Heart left ventricle (tissue), 16 donors: Measurements from ENCODE around the gene SLC37A2. TPM values are rescaled to one million over a fixed set of nuclear protein-coding genes. Genes with fewer than 3 reads are reported as not detected.
"Not testable (repeated sequence)": the region's sequence is repeated elsewhere in the genome, so short reads cannot be mapped to it uniquely, and the experiment has no call there.

ENCODE experiments used
- ATAC-seq, 4 donors: fragments of 200-7000 bp; cut with Tn5 transposase; one replicate each; pipeline ENCODE4 v1.9.1; 2020 to 2022; ENCODE audit warnings: moderate library complexity in 4 of 4, mild to moderate bottlenecking in 3 of 4, moderate number of reproducible peaks in 1 of 4
- DNase-seq, 5 donors: peaks; one replicate each; pipeline ENCODE4 v3.0.0-alpha.2; 2020
- H3K27ac ChIP-seq, 12 donors: fragments of 200-600 bp; sonication (generic) in 4 of 12; one replicate each; pipeline versions ENCODE4 v1.5.0 to v1.8.0; 2016 to 2022; ENCODE audit warnings: mild to moderate bottlenecking in 2 of 12
- H3K27me3 ChIP-seq, 9 donors: fragments of 200-600 bp; sonication (generic) in 2 of 9; one replicate each; pipeline versions ENCODE4 v1.5.1 to v1.8.0; 2016 to 2022; ENCODE audit warnings: mild to moderate bottlenecking in 3 of 9
- H3K36me3 ChIP-seq, 9 donors: fragments of 200-600 bp; sonication (generic) in 2 of 9; one replicate each; pipeline versions ENCODE4 v1.5.0 to v1.8.0; 2018 to 2022; ENCODE audit warnings: mild to moderate bottlenecking in 2 of 9
- H3K4me1 ChIP-seq, 12 donors: fragments of 200-600 bp; sonication (generic) in 4 of 12; one replicate each; pipeline versions ENCODE4 v1.5.0 to v1.8.0; 2016 to 2022; ENCODE audit warnings: mild to moderate bottlenecking in 3 of 12
- H3K4me3 ChIP-seq, 12 donors: fragments of 200-600 bp; sonication (generic) in 4 of 12; one replicate each; pipeline versions ENCODE4 v1.5.0 to v1.8.0; 2017 to 2022; ENCODE audit warnings: mild to moderate bottlenecking in 9 of 12, moderate library complexity in 4 of 12
- H3K9me3 ChIP-seq, 12 donors: fragments of 200-600 bp; sonication (generic) in 4 of 12; one replicate each; pipeline versions ENCODE4 v1.5.0 to v1.8.0; 2016 to 2022; ENCODE audit warnings: mild to moderate bottlenecking in 1 of 12
- CTCF ChIP-seq, 12 donors: fragments of 200-600 bp; sonication (generic) in 4 of 12; IDR thresholded peaks; one replicate each; pipeline versions ENCODE4 v1.5.0 to v1.8.0; 2018 to 2022; ENCODE audit warnings: antibody characterized with exemption in 12 of 12, mild to moderate bottlenecking in 5 of 12
- POLR2A ChIP-seq, 2 donors: fragments of 450-650 bp; IDR thresholded peaks; one replicate each; pipeline ENCODE4 v1.6.1; 2017; ENCODE audit warnings: antibody characterized with exemption in 2 of 2, mild to moderate bottlenecking in 2 of 2, moderate library complexity in 2 of 2
- WGBS, 4 donors: extraction: QIAGEN DNeasy Blood & Tissue Kit in 2 of 4; methylation state at CpG; one replicate each; pipeline versions ENCODE4 v1.1.5 to v1.1.7; 2013 to 2018; 5-methylcytosine and 5-hydroxymethylcytosine counted together
- intact Hi-C, 10 donors: fragments of 100-400 bp; cut with DNase I; formaldehyde crosslinking; loops; one replicate each; pipeline versions ENCODE4 v1.11.1 to v1.14.2; 2022
- polyA plus RNA-seq, 2 donors: library from polyadenylated mRNA; stranded (reverse); fragments of 200-250 nt; gene quantifications; one replicate each; pipeline ENCODE4 v1.2.3, GENCODE V29; 2013
- total RNA-seq, 9 donors: library from RNA; depleted of rRNA in 2 of 9; stranded (reverse); fragments of >200 nt in 2 of 9; fragmentation: NEBNext Ultra II Directional in 3 of 9; extraction: Animal tissue kit (Norgen Biotek cat#: 25700) in 3 of 9; gene quantifications; one replicate each; pipeline versions ENCODE4 v1.1.0 to v1.2.4, GENCODE V29; 2016 to 2023
- donor health status: ischemic (EF 13 %, LVEDD 7.1; RV severe dilation, severe dysfunction).
- donor health status: healthy with polysubstance abuse.
- donor health status: DM: no; HTN: yes; CAD: no.
- donor health status: DM: no; HTN: no; CAD: no.
- donor health status: ischemic (EF 25% LVEDD 6.9; RV normal size, moderate dysfunction).
- donor health status: ischemic (EF 25% LVEDD 5.7; RV mildly dilated, moderate dysfunction).
- donor health status: healthy.
- donor health status: DM: yes; HTN: yes; CAD: no.
- donor health status: ischemic (EF 35%, LVEDD 5.7; RV mildly dilated, moderate dysfunction).
- donor health status: nonischemic (EF 11% LVEDD 7.7; RV severe dilation, severe dysfunction).
- donor health status: DM: yes; HTN: yes; CAD: no.
- donor health status: PGD.
- donor health status: ischemic (EF 29% LVEDD 5.4; RV normal size, mild dysfunction).
- donor health status: nonischemic (EF 23%, LVEDD 6.1; RV moderate dilation, normal function).

Gene SLC37A2
- total and polyA plus RNA-seq, 11 donors = 0.65 to 17.9 (median 2.3) TPM

GRCh38 chr11:125025968-125026367 is 37.1 kb upstream of the SLC37A2 start:
- ATAC-seq = no peak
- Histone ChIP-seq H3K9me3 (peaks cover 0 to 6% (median 0%) of the 10 kb centered on the region in 12 donors), H3K4me3 (no peak overlapping the region), H3K27me3 (no peaks in the 10 kb centered on the region), H3K4me1 (no peaks in the 10 kb centered on the region), H3K27ac (no peak overlapping the region), H3K36me3 (no peaks in the 10 kb centered on the region)
- 76 to 93% (median 88%) methylated on average over 2 of the region's 2 CpGs for whole genome bisulfite sequencing, 4 donors
- intact Hi-C loops = no loop called here
- TF ChIP-seq POLR2A (IDR thresholded peaks at IDR 0.05) = no peak
- TF ChIP-seq CTCF (IDR thresholded peaks at IDR 0.05) = no peak
- no peak for DNase-seq

DNA sequence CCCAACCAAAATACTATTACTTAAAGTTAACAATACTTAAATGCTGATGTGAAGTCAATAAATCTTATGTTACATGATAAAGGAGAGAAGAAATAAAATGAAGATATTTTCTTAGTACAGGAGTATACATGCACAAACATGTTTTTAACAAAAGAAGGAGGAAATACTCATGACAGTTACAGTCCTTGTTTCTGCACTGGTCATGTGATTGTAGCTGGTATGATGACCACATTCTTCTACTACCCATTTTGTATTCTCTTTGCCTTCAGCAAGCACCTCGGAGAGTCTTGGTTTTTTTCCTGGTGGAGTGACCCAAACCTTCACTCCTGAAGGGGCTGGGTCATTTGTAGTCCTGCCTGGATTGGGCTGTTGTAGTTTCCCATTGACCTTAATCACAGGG is 33.7 kb upstream of the SLC37A2 start:
- H3K9me3 ChIP-seq = peaks cover 0 to 20% (median 0%) of the 10 kb centered on the region in 12 donors
- H3K36me3 ChIP-seq, H3K27me3 ChIP-seq, H3K27ac ChIP-seq, ATAC-seq, intact Hi-C loops, H3K4me1 ChIP-seq, H3K4me3 ChIP-seq, DNase-seq: not testable (repeated sequence)
- WGBS, 4 donors = 83 to 100% (median 92%) methylated on average over 1 of the region's 1 CpG

- TF ChIP-seq POLR2A (IDR thresholded peaks at IDR 0.05) = no peak
- no peak for TF ChIP-seq CTCF (IDR thresholded peaks at IDR 0.05)
- DNase-seq (no peak), ATAC-seq (no peak)
- intact Hi-C loops = no loop called here
- Histone ChIP-seq H3K27ac (no peak overlapping the region), H3K36me3 (peaks cover 0 to 3% (median 0%) of the 10 kb centered on the region in 9 donors), H3K27me3 (no peaks in the 10 kb centered on the region), H3K9me3 (peaks cover 0 to 19% (median 0%) of the 10 kb centered on the region in 12 donors), H3K4me1 (no peaks in the 10 kb centered on the region), H3K4me3 (no peak overlapping the region)
- WGBS, 4 donors = 50 to 70% (median 60%) methylated on average over 1 of the region's 1 CpG
These were observed 26.2 kb upstream of the SLC37A2 start for GRCh38 chr11:125036933-125037332.

DNA sequence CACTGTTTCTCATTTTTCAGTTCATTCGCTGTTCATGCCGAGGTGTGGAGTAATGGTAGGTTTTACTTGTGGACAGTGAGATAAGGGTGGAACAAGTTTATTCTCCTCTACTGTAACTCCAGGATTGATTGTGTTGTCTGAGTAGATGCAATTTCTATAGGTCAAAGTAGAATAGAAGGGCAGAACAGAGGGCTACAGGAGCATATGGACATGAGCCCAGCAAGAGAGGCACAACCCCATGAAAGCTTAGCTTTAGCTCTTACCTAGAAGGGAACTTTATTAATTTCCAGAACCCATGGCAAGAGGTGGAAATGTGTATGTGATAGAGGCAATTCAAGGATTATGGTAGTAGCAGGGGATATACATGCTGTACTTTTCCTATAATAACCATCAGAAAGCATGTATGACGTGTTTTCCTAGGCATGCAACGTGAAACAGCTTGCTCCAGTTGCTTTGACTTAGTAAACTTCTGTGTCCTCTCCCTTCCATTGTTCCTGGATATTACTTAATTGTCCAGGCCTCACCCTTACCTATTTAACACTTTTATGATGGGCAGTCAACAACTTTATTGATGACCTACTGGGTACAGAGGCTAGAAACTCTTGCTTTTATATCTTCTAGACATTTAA is 13.8 kb upstream of the SLC37A2 start:
- H3K36me3 ChIP-seq = no peaks in the 10 kb centered on the region
- H3K4me3 ChIP-seq = no peak overlapping the region
- no peaks in the 10 kb centered on the region for H3K9me3 ChIP-seq
- DNase-seq (no peak), ATAC-seq (no peak)
- WGBS, 4 donors = 93 to 97% (median 94%) methylated on average over 4 of the region's 4 CpGs
- no peaks in the 10 kb centered on the region for H3K4me1 ChIP-seq
- no peaks in the 10 kb centered on the region for H3K27me3 ChIP-seq
- TF ChIP-seq POLR2A (IDR thresholded peaks at IDR 0.05) (no peak), CTCF (IDR thresholded peaks at IDR 0.05) (no peak)
- intact Hi-C loops = loop anchor here in 1 of 10 donors (5.0 kb wide), 1 partner anchor 72 kb away; no protein-coding TSS in a partner anchor
- no peak overlapping the region for H3K27ac ChIP-seq

DNA sequence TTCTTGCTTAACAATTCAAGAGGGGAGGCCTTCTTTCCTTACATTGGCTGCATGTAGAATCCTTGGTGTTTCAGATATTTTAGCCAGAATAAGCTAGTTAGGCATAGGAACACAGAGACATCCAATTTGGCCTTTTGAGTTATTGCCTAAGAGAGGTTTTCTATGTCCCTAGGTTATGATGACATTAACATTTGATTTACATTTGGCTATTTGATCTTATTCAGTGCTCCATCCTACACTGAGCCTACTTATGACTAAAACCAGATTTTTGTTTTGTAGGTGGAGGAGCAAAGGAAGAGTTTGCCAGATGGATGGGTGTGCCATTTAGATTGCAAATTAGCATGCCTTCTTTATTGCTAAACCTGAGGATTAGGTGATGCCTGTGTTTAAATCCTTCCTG is 11.1 kb upstream of the SLC37A2 start:
- TF ChIP-seq POLR2A (IDR thresholded peaks at IDR 0.05) (no peak), CTCF (IDR thresholded peaks at IDR 0.05) (no peak)
- Histone ChIP-seq H3K4me3 (no peak overlapping the region), H3K4me1 (no peaks in the 10 kb centered on the region), H3K36me3 (no peaks in the 10 kb centered on the region), H3K9me3 (peaks cover 0 to 3% (median 0%) of the 10 kb centered on the region in 12 donors), H3K27me3 (no peaks in the 10 kb centered on the region), H3K27ac (no peak overlapping the region)
- no peak for DNase-seq
- intact Hi-C loops = no loop called here
- ATAC-seq = no peak
